HG03064 (cell line): ENCODE data around the gene CEP78.

Experiments used
- ATAC-seq: cut with Tn5 transposase; IDR thresholded peaks from one replicate; pipeline ENCODE4 v1.9.1; 2021; ENCODE audit warnings: low read depth; ENCODE audit not compliant: unreplicated experiment

Gene CEP78

DNA sequence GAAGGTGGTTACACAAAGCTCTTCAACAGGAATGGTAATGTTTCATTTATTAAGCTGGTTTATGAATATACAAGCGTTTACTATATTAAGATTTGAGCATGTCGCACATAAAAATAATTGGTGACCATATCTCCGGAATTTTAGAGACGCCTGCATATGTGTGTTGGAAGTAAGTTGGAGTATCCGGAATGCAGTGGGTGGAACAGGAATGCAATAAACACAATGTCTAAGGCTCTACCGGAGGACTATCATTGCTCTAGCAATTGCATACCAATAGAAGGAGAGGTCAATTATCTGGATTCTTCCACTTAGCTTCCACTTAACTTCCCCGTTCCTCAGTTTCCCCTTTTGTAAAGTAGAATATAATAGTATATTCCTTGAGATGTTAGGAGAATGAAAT lies 1.1 kb upstream of the CEP78 start:
- no peak for ATAC-seq

GRCh38 chr9:78235256-78235761 lies 566 bp upstream of the CEP78 start:
- ATAC-seq: no peak

GRCh38 chr9:78236551-78236910 lies 656 bp downstream of the CEP78 start:
- no peak for ATAC-seq

GRCh38 chr9:78238046-78239038 lies 2.5 kb downstream of the CEP78 start:
- no peak for ATAC-seq

GRCh38 chr9:78239506-78239905 lies 3.6 kb downstream of the CEP78 start:
- no peak for ATAC-seq

GRCh38 chr9:78242041-78242440 lies 6.2 kb downstream of the CEP78 start:
- no peak for ATAC-seq

GRCh38 chr9:78243130-78243529 lies 7.3 kb downstream of the CEP78 start:
- no peak for ATAC-seq

DNA sequence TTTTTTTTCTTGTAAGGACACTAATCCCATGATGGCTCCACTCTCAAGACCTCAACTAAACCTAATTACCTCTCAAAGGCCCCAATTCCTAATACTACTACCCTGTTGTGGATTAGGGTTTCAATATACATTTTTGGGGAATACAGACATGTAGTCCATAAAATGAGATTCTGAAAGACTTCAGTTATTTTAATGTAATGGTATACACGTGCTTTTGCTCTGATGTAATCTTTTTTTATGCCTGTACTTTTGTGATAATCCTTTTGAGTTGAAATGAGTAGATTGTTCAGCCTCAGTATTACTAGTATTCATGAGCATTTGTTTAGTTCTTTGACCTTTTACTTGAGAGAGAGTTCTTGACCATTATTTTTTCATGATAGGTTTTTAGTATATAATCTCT lies 9.5 kb downstream of the CEP78 start:
- no peak for ATAC-seq

DNA sequence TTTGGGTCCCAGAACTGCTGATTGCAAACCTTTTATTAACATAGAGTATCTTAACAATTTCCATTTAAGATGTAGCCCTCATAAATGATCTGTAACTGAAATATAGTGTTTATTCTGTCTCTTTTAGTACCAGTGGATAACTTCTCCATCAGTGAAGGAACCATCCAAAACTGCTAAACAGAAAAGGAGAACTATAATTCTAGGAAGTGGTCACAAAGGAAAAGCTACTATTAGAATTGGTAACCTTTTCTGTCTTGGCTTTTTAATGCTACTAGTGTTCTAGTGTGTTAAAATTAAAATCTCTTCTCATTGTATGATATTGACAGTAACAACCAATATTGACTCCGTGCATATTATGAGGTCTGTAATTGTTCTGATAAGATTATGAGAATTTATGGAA lies 12.8 kb downstream of the CEP78 start:
- no peak for ATAC-seq

DNA sequence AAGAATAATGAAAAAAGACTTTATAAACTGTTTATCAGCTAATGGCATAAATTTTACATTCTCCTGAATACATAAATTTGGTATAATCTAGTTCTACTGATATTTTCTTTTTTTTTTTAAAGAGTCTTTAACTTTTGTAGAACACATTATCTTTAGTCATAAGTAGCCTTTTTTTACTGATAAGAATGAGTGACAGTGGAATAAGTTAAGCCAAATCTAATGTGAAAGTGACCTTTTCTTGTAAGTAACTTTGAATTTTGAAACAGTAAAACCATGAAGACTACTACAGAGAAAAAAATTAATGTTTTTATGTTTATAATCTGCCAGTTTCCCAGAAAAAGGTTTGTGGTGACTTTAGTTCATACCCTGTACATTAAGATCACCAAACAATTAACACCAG lies 13.7 kb downstream of the CEP78 start:
- ATAC-seq: no peak

GRCh38 chr9:78252616-78253015 lies 16.7 kb downstream of the CEP78 start:
- no peak for ATAC-seq

DNA sequence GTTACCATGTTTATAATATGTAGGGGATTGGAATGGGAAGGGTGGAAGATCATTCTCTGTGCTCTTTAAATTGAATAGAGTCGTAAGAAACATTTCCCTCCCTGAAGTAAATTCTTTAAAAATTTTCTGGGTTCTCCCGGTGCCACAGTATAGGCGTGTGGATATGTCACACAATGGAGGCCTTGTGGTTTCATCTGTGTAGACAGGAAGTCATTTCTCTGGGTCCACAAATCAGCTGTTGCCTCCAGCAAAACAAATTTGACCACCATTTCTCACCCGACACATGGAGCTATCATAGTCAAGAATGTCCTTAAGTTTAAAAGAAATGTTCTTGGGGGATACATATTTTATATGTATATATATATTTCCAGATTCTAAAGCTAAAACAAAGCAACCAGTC lies 17.4 kb downstream of the CEP78 start:
- ATAC-seq: no peak

- ATAC-seq: no peak
These were observed 25.6 kb downstream of the CEP78 start for GRCh38 chr9:78261403-78262001.

DNA sequence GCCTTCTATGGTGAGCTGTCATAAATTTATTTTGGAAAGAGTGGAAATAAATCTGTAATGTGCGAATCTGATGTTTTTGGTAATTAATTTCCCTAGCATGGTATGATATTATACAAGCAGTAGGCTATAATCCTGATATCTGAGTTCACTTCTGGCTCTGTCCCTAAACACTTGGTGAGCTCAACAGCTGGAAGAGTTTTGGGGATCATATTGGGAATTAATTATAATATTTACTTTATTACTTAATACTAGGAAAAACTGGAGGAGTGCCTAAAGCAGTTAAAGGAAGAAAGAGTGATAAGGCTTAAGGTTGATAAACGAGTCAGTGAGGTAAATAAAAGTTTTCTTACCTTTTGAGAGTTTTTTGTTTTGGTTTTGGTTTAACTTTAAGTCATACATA lies 26.8 kb downstream of the CEP78 start:
- ATAC-seq: no peak

DNA sequence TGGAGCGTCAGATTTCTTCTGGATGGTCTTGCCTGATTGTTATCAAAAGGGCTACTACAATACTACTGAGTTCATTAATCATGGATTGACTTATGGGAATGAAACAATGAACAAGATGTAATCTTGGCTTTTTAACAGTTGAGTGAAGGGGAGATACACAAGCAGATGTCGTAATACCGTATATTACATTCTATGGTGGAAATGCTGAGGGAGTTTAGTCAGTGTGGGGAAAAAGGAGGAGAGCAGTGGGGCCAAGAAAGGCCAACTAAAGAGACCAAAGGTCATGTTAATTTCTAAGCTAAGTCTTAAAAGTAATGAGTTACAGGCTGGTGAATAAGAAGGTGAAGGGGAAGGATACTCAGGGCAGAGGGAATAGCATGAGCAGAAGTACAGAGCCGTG lies 32.0 kb downstream of the CEP78 start:
- ATAC-seq: no peak

DNA sequence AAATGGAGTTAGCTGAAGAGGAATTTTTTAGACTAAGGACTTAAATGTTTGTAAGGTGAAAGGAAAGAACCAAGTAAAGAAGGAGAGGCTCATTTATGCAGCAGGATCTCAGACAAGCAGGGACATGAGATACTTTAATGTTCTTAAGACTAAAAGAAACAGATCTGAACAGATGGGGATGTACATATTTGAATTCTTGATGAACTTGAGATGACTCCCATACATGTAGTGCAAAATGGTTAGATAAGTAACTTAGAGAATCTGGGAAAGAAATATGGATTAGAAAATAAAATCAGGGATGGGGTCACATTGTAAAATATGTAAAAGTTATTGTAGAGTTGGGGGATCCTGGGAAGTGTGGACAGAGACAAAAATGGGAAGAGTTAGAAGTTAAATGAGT lies 33.9 kb downstream of the CEP78 start:
- ATAC-seq: no peak

DNA sequence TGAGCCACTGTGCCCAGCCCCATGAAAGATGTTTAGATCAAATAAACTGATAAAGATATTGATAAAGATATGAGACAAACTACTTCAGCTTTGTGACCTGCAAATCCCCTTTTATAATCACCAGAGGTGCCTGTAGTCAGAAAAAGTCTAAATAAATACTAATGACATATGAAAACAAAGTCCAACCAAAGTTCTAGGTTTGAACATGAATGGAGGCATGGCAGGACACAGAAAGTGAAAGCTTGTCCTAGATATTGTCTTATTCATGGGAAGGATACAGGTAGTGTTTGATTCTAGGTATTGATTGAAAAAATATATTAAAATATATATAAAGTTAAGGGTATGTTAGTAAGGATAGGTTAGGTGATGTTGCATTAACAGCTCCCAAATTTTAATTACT lies 36.4 kb downstream of the CEP78 start:
- no peak for ATAC-seq

GRCh38 chr9:78273761-78274160 lies 37.9 kb downstream of the CEP78 start:
- no peak for ATAC-seq

GRCh38 chr9:78278177-78278777 lies 42.4 kb downstream of the CEP78 start:
- no peak for ATAC-seq

- no peak for ATAC-seq
These were observed 42.9 kb downstream of the CEP78 start for GRCh38 chr9:78278801-78279200.

- no peak for ATAC-seq
These were observed 45.2 kb downstream of the CEP78 start for GRCh38 chr9:78280982-78281668.
